ENCODE measurements around the gene UVSSA.

DNA sequence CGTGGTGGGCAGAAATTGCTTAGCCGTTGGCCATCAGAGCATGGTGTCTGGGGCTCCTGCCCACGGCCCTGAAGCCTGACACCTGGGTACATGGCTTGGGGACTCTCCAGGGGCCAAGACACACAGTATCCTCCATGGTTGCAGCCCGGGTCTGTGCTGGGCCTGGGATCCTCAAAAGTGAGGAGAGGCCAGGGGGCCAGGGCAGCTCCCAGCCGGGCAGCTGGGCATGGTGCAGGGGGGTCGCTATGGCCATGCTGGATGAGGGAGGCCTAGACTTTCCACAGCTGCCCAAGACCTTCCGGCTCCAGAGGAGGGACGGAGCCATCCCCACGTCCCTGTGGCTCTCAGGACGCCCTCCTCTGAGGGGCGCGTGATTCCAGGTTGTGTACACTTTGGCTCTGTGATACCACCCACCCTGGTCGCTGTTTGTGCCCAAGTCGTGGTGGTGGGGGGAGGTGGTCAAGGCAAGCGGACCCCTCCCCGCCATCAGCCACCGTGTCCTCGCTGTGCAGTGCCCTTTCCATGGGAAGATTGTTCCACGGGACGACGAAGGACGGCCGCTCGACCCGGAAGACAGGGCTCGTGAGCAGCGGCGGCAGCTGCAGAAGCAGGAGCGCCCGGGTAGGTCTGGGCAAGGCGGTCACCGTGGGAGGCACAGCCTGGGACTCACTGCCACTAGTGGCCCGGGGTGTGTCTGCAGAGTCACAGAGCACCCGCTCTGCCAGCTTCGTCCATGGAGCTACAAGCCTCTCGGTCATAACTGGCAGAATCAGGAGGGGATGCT, 33.6 kb downstream of the UVSSA start:
- TF ChIP-seq, protein P1, sequence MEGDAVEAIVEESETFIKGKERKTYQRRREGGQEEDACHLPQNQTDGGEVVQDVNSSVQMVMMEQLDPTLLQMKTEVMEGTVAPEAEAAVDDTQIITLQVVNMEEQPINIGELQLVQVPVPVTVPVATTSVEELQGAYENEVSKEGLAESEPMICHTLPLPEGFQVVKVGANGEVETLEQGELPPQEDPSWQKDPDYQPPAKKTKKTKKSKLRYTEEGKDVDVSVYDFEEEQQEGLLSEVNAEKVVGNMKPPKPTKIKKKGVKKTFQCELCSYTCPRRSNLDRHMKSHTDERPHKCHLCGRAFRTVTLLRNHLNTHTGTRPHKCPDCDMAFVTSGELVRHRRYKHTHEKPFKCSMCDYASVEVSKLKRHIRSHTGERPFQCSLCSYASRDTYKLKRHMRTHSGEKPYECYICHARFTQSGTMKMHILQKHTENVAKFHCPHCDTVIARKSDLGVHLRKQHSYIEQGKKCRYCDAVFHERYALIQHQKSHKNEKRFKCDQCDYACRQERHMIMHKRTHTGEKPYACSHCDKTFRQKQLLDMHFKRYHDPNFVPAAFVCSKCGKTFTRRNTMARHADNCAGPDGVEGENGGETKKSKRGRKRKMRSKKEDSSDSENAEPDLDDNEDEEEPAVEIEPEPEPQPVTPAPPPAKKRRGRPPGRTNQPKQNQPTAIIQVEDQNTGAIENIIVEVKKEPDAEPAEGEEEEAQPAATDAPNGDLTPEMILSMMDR (IDR thresholded peaks at IDR 0.05; ENCODE audit: low read depth, low read length): no peak
- TF ChIP-seq, protein P2, sequence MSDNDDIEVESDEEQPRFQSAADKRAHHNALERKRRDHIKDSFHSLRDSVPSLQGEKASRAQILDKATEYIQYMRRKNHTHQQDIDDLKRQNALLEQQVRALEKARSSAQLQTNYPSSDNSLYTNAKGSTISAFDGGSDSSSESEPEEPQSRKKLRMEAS (IDR thresholded peaks at IDR 0.05; ENCODE audit: low read depth, low read length): no peak
- no peak for TF ChIP-seq POLR2A (IDR thresholded peaks at IDR 0.05; ENCODE audit: extremely low read depth, insufficient read length)

Data from NB4 (cell line).